COR-L47 (cell line): Measurements from ENCODE around the gene ARHGEF3.
A peak's percentile ranks its signal among the peaks of the same experiment; 100 is the strongest.

Experiments
- DNase-seq: peaks from one replicate; lab custom pipeline; 2025; lab: John Stamatoyannopoulos, UW

ARHGEF3 gene

GRCh38 chr3:56823421-56823926, 21.7 kb upstream of the ARHGEF3 start:
- no peak for DNase-seq

GRCh38 chr3:56822501-56822900, 20.8 kb upstream of the ARHGEF3 start:
- DNase-seq, result no peak

GRCh38 chr3:56819016-56819809, 17.5 kb upstream of the ARHGEF3 start:
- DNase-seq, result no peak

GRCh38 chr3:56818156-56818985, 16.6 kb upstream of the ARHGEF3 start:
- DNase-seq, result no peak

- no peak for DNase-seq
Measured at GRCh38 chr3:56817646-56818045, 15.9 kb upstream of the ARHGEF3 start.

GRCh38 chr3:56816061-56816460, 14.3 kb upstream of the ARHGEF3 start:
- no peak for DNase-seq

GRCh38 chr3:56815589-56815988, 13.8 kb upstream of the ARHGEF3 start:
- no peak for DNase-seq

GRCh38 chr3:56813653-56813960, 11.9 kb upstream of the ARHGEF3 start:
- DNase-seq, result no peak

GRCh38 chr3:56812754-56813652, 11.3 kb upstream of the ARHGEF3 start:
- no peak for DNase-seq

- DNase-seq, result no peak
Measured at GRCh38 chr3:56811546-56812202, 9.9 kb upstream of the ARHGEF3 start.

- no peak for DNase-seq
Measured at GRCh38 chr3:56810577-56811545, 9.1 kb upstream of the ARHGEF3 start.

GRCh38 chr3:56806407-56806806, 4.7 kb upstream of the ARHGEF3 start:
- no peak for DNase-seq

GRCh38 chr3:56802790-56803189, 1.0 kb upstream of the ARHGEF3 start:
- no peak for DNase-seq

GRCh38 chr3:56802378-56802745, 613 bp upstream of the ARHGEF3 start:
- DNase-seq, result no peak

GRCh38 chr3:56800832-56801661, 702 bp downstream of the ARHGEF3 start:
- DNase-seq, result no peak

- DNase-seq, result no peak
Measured at GRCh38 chr3:56800130-56800831, 1.5 kb downstream of the ARHGEF3 start.

- DNase-seq, result peak; percentile 14
Measured at GRCh38 chr3:56799251-56799882, 2.4 kb downstream of the ARHGEF3 start.

GRCh38 chr3:56796996-56797395, 4.8 kb downstream of the ARHGEF3 start:
- DNase-seq, result no peak
